Endothelial cell of umbilical vein (primary cell): ENCODE measurements around the gene GARIN5A. TPM values are rescaled to one million over a fixed set of nuclear protein-coding genes. Genes with fewer than 3 reads are reported as not detected.

Experiments
- BruUV-seq: library from RNA; stranded (reverse); fragments of 400-500 nt; replicated peaks from 2 replicates; lab custom pipeline; 2021; lab: Mats Ljungman, UMichigan
- CTCF ChIA-PET: fragments of 300-600, 350-600 bp; sonication (Branson Sonifier 250); formaldehyde crosslinking; loops from one replicate; lab custom pipeline; 2021; ENCODE audit warnings: antibody characterized with exemption, inconsistent platforms; lab: Charles Lee
- POLR2A ChIA-PET: fragments of 300-600, 350-600 bp; sonication (Branson Sonifier 250); formaldehyde crosslinking; loops from one replicate; lab custom pipeline; 2021; ENCODE audit warnings: antibody characterized with exemption, inconsistent platforms; lab: Charles Lee
- DNase-seq: peaks from one replicate; pipeline ENCODE4 v3.0.0-alpha.2; 2011; ENCODE audit warnings: low read depth, low spot score
- FAIRE-seq: peaks from 2 replicates; lab custom pipeline; 2011; peaks lifted over from hg19 to GRCh38; lab: Jason Lieb, UNC
- H2AFZ ChIP-seq: 2 replicates; pipeline ENCODE4 v1.6.0; 2012; ENCODE audit warnings: low read depth, low read length, control low read depth, inconsistent platforms
- H3K27ac ChIP-seq: 2 replicates; pipeline ENCODE4 v1.5.1; 2011; ENCODE audit warnings: low read depth, mild to moderate bottlenecking, control low read depth, low read length, moderate library complexity; ENCODE audit not compliant: insufficient read depth
- H3K27me3 ChIP-seq, 2 experiments: 2 replicates each; pipeline versions ENCODE4 v1.6.0 to v1.6.1; 2011; ENCODE audit warnings: low read length in 2 of 2, mixed read lengths in 1 of 2; ENCODE audit not compliant: control insufficient read depth in 2 of 2, insufficient read depth in 2 of 2
- H3K36me3 ChIP-seq, 2 experiments: 2 replicates in 1 of 2; 3 replicates in 1 of 2; pipeline ENCODE4 v1.5.1; 2011; ENCODE audit warnings: low read length in 2 of 2, mild to moderate bottlenecking in 1 of 2, moderate library complexity in 1 of 2; ENCODE audit not compliant: control insufficient read depth in 2 of 2, insufficient read depth in 2 of 2; ENCODE audit errors: extremely low read depth in 1 of 2
- H3K4me1 ChIP-seq: 3 replicates; pipeline ENCODE4 v1.5.1; 2011; ENCODE audit warnings: mild to moderate bottlenecking, low read length; ENCODE audit not compliant: control insufficient read depth, insufficient read depth; ENCODE audit errors: extremely low read depth
- H3K4me2 ChIP-seq: 2 replicates; pipeline ENCODE4 v1.6.1; 2011; ENCODE audit warnings: low read length, control low read depth, mixed read lengths; ENCODE audit not compliant: insufficient read depth
- H3K4me3 ChIP-seq, 3 experiments: fragments of 200-600 bp in 1 of 3; sonication (generic), shearing (Covaris generic) in 1 of 3; replicated peaks in 1 of 3; 2 replicates each; pipeline ENCODE4 v1.5.1; 2011 to 2016; ENCODE audit warnings: control low read depth in 3 of 3, low read length in 3 of 3, mild to moderate bottlenecking in 2 of 3, inconsistent platforms in 1 of 3, low read depth in 1 of 3, moderate library complexity in 1 of 3; ENCODE audit not compliant: insufficient read depth in 1 of 3
- H3K79me2 ChIP-seq: 2 replicates; pipeline ENCODE4 v1.6.0; 2012; ENCODE audit warnings: low read length, inconsistent platforms; ENCODE audit not compliant: control insufficient read depth, insufficient read depth
- H3K9ac ChIP-seq: replicated peaks from 2 replicates; pipeline ENCODE3; 2011; ENCODE audit warnings: low read length, control low read depth; ENCODE audit not compliant: insufficient read depth; ENCODE audit errors: extremely low read depth
- H3K9me1 ChIP-seq: replicated peaks from 3 replicates; pipeline ENCODE4 v1.6.0; 2011; ENCODE audit warnings: mild to moderate bottlenecking, low read length; ENCODE audit not compliant: control insufficient read depth, insufficient read depth; ENCODE audit errors: extremely low read depth
- H3K9me3 ChIP-seq: replicated peaks from 2 replicates; pipeline ENCODE4 v1.5.1; 2012; ENCODE audit warnings: low read length, inconsistent platforms; ENCODE audit not compliant: control insufficient read depth, insufficient read depth
- H4K20me1 ChIP-seq: replicated peaks from 2 replicates; pipeline ENCODE3; 2011; ENCODE audit warnings: mild to moderate bottlenecking, low read length; ENCODE audit not compliant: control insufficient read depth, insufficient read depth; ENCODE audit errors: extremely low read depth
- EZH2 ChIP-seq: IDR thresholded peaks from 2 replicates; pipeline ENCODE4 v1.6.1; 2012; ENCODE audit warnings: borderline replicate concordance, low read depth, mild to moderate bottlenecking, moderate library complexity, low read length, inconsistent platforms; ENCODE audit not compliant: severe bottlenecking
- FOS ChIP-seq: IDR thresholded peaks from 2 replicates; pipeline ENCODE4 v1.6.1; 2011; ENCODE audit warnings: mild to moderate bottlenecking, low read length, moderate library complexity, borderline replicate concordance; ENCODE audit not compliant: insufficient read depth
- GATA2 ChIP-seq: IDR thresholded peaks from 2 replicates; pipeline ENCODE4 v1.7.0; 2011; ENCODE audit warnings: low read depth, mild to moderate bottlenecking, moderate library complexity, mixed read lengths, low read length; ENCODE audit not compliant: insufficient read length, insufficient read depth
- JUN ChIP-seq: IDR thresholded peaks from 2 replicates; pipeline ENCODE4 v1.6.1; 2011; ENCODE audit warnings: borderline replicate concordance, low read depth; ENCODE audit not compliant: insufficient read length, insufficient read depth
- MYC ChIP-seq: IDR thresholded peaks from one replicate; pipeline ENCODE4 v1.6.1; 2011; ENCODE audit warnings: mild to moderate bottlenecking, low read depth, low read length
- POLR2A ChIP-seq: IDR thresholded peaks from 2 replicates; pipeline ENCODE4 v1.6.1; 2012; ENCODE audit warnings: low read depth, mild to moderate bottlenecking, control low read depth, low read length
- POLR2AphosphoS5 ChIP-seq: IDR thresholded peaks from 2 replicates; pipeline ENCODE4 v1.6.1; 2012; ENCODE audit warnings: low read depth, mild to moderate bottlenecking, control low read depth, low read length, moderate library complexity; ENCODE audit not compliant: insufficient read depth
- dilution Hi-C: fragments of 300-500 bp; cut with MboI; formaldehyde crosslinking; loops from one replicate; pipeline ENCODE4 v1.15.0; 2019; ENCODE audit warnings: low sequenced_read_pairs; ENCODE audit not compliant: extremely low pct_ligation_motif_present
- intact Hi-C: fragments of 100-400 bp; cut with micrococcal nuclease; formaldehyde crosslinking; loops from one replicate; pipeline ENCODE4 v1.10.0; 2022
- polyA plus RNA-seq, 4 experiments: library from polyadenylated mRNA; depleted of rRNA in 3 of 4; stranded (reverse) in 3 of 4; unstranded in 1 of 4; fragments of >200 nt; gene quantifications; 2 replicates each; pipeline versions ENCODE4 v1.2.1 to v1.2.3, GENCODE V29; 2011 to 2012; ENCODE audit warnings: missing spikeins in 1 of 4
- total RNA-seq: library from RNA; stranded (reverse); gene quantifications from 2 replicates; pipeline ENCODE4 v1.2.3, GENCODE V29; 2021
- TF ChIP-seq, protein P1 (sequence below): IDR thresholded peaks from 2 replicates; pipeline ENCODE4 v1.6.1; 2011; ENCODE audit not compliant: insufficient read depth, insufficient read length
- TF ChIP-seq, protein P2 (sequence below), 2 donors: IDR thresholded peaks; 1 replicate in 1 of 2; 2 replicates in 1 of 2; pipeline ENCODE4 v1.5.1; 2011; ENCODE audit warnings: low read length in 2 of 2, mild to moderate bottlenecking in 2 of 2, moderate library complexity in 2 of 2, control low read depth in 1 of 2, inconsistent platforms in 1 of 2, low read depth in 1 of 2; ENCODE audit not compliant: insufficient read depth in 1 of 2; ENCODE audit errors: extremely low read depth in 1 of 2

GARIN5A gene
- total and polyA plus RNA-seq, 2 donors (not counting 3 experiments of a cell fraction or from before 2014, with no cell fraction given), result 0.44 to 0.76 TPM

GRCh38 chr19:50455992-50456391 lies 20.7 kb downstream of the GARIN5A start:
- no peak overlapping the region for H3K27ac ChIP-seq
- BruUV-seq, result no TSS peak
- H3K79me2 ChIP-seq, result no peaks in the 10 kb centered on the region
- H3K4me1 ChIP-seq, result no peaks in the 10 kb centered on the region
- H4K20me1 ChIP-seq, result no peaks in the 10 kb centered on the region
- no peak overlapping the region for H3K4me3 ChIP-seq
- no peak for DNase-seq
- TF ChIP-seq GATA2 (no peak), FOS (no peak), JUN (no peak), MYC (no peak), POLR2AphosphoS5 (no peak), POLR2A (no peak), EZH2 (no peak)
- TF ChIP-seq, protein P1, sequence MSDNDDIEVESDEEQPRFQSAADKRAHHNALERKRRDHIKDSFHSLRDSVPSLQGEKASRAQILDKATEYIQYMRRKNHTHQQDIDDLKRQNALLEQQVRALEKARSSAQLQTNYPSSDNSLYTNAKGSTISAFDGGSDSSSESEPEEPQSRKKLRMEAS, result no peak
- TF ChIP-seq, protein P2, sequence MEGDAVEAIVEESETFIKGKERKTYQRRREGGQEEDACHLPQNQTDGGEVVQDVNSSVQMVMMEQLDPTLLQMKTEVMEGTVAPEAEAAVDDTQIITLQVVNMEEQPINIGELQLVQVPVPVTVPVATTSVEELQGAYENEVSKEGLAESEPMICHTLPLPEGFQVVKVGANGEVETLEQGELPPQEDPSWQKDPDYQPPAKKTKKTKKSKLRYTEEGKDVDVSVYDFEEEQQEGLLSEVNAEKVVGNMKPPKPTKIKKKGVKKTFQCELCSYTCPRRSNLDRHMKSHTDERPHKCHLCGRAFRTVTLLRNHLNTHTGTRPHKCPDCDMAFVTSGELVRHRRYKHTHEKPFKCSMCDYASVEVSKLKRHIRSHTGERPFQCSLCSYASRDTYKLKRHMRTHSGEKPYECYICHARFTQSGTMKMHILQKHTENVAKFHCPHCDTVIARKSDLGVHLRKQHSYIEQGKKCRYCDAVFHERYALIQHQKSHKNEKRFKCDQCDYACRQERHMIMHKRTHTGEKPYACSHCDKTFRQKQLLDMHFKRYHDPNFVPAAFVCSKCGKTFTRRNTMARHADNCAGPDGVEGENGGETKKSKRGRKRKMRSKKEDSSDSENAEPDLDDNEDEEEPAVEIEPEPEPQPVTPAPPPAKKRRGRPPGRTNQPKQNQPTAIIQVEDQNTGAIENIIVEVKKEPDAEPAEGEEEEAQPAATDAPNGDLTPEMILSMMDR (IDR thresholded peaks at IDR 0.05; ENCODE audit: extremely low read depth in 1 of 2, insufficient read depth in 1 of 2, low read depth in 1 of 2, low read length in 2 of 2), result no peak
- CTCF ChIA-PET, result no interaction called here
- POLR2A ChIA-PET, result no interaction called here
- FAIRE-seq, result no peak
- no peaks in the 10 kb centered on the region for H3K36me3 ChIP-seq
- no peak overlapping the region for H3K4me2 ChIP-seq
- intact Hi-C loops, result no loop called here
- H2AFZ ChIP-seq, result no peak overlapping the region
- H3K27me3 ChIP-seq, result no peaks in the 10 kb centered on the region
- dilution Hi-C loops, result no loop called here
- H3K9me1 ChIP-seq, result no peaks in the 10 kb centered on the region
- no peak overlapping the region for H3K9ac ChIP-seq
- no peaks in the 10 kb centered on the region for H3K9me3 ChIP-seq
